DMS79 treated with DMSO at 0.1 percent for 48 hours (cell line): ENCODE results near the gene SPOUT1.
"Not testable (repeated sequence)": the region's sequence is repeated elsewhere in the genome, so short reads cannot be mapped to it uniquely, and the experiment has no call there.

Experiments used
- DNase-seq: peaks from one replicate; lab custom pipeline; 2025; lab: John Stamatoyannopoulos, UW

Gene SPOUT1

DNA sequence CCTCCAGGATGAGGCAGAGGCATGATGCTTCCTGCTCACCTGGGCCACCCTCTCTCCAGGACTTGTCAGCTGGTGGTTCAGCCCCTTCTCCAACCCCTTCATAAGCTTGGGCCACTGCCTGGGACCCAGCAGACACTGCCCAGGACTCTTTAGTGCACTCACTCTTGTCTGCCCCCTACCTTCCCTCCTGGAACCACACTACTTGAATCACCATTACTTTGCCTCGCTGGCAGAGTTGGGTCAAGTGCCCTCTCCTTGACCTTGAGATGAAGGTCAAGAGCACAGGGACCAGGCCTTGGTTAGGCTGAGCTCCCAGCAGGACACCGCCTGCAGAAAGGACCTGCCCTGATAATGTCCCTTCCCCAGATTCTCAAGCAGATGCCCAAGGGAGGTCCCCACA is 19.8 kb downstream of the SPOUT1 start:
- no peak for DNase-seq

DNA sequence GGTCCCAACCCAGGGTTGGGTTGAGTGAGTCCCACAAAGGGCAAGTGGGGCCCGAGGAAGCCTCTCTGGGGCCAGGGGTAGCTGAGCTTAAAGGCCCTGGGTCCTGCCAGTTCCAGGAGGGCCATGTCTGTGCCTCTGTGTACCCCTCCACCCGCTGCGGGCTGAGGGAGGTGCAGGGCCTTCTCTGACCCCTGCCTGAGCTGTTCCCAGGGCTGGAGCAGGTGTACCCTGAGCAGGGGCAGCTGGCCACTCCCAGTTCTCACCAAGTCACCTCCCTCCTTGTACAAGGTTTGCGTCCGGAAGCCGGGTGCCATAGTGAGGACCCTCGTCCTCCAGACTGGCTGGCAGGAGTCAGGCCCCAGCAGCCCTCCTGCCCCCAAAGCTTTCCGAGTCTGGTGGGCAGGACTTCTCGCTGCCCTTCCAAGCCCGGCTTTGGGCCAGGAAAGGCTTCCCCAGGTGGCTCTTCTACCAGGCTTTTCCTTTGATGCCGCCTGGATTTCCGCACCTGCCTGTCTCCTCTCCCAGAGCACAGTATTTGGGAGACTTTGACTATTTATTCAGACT is 20.5 kb downstream of the SPOUT1 start:
- no peak for DNase-seq

DNA sequence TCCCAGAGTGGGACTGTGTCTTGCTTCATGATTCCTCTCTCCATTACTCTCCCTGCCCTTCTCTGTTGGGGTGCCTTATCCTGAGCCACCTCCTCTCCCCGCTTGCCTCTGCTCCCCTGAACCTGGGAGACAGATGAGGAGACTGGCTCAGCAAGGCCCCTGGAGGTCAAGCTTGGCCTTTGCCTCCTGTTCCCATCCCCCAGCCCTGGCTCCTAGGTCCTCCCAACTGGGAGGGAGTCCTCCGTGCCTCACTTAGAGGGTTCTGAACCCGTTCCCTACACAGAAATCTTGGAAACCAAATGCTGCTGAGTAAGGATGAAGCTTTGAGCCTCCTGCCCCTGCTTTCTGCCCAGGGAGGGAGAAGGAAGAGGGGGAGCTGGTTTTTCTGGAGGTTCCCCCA is 21.1 kb downstream of the SPOUT1 start:
- no peak for DNase-seq

DNA sequence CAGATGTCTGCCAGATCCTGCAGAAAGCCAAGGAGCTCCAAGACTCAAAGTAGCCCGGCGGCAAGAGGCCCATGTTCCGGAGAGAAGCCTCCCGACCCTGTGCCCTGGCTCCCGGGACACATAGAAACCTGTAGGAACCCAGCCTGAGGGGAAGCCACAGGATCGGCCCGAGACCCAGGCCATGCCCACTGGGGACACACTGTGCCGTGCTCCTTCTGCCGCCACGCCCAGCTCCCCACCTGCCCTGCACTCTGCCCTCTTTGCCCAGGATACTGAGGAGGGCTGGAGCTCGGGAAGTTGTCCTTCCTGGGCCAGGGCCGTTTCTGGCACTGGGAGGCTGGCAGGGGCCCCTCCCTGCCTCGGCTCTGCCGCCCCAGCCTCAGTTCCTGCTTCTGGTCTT is 21.8 kb downstream of the SPOUT1 start:
- no peak for DNase-seq

DNA sequence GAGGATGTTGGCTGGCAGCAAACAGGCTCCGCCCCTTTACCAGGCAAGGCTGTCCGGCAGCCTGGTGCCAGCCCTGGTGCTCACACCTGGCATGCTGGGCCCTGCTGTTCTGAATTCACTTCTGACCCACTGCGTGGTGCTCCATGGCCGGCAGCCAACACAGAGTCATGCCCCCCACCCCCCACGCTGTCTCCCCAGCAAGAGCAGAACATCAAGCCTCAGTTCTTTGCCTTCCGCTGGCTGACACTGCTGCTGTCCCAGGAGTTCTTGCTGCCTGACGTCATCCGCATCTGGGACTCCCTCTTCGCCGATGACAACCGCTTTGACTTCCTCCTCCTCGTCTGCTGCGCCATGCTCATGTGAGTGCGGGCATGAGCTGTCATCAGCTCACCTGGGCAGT is 23.9 kb downstream of the SPOUT1 start:
- DNase-seq: no peak

DNA sequence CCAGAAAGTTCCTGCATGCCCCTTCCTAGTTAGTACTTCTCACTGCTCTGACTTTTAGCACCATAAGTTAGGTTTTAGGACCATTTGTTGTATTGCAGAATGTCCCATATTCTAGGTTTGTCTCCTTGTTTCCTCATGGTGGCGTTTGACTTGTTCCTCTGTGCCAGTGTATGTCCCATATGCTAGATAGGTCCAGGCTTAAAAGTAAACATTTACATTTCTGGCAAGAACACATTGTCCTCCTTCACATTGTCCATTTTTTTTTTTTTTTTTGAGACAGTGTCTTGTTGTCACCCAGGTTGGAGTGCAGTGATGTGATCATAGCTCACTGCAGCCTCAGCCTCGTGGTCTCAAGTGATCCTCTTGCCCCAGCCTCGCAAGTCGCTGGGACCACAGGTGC is 27.1 kb downstream of the SPOUT1 start:
- DNase-seq: no peak

DNA sequence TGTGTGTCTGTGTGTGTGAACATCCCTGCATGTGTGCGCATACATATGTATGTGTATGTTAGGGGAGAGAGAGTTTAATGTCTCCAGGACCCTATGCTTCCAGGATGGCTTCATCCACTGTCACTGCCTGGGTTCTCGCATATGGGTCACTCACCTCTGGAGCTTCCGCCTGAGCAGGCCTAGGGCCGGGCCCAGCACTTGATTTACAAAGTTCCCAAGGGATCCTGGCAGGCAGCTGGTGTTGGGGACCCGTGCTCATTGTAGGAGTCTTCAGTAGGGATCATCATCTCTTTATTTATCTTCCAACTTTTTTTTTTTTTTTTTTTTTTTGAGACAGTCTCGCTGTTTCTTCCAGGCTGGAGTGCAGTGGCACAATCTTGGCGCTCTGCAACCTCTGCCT is 29.5 kb downstream of the SPOUT1 start:
- no peak for DNase-seq

DNA sequence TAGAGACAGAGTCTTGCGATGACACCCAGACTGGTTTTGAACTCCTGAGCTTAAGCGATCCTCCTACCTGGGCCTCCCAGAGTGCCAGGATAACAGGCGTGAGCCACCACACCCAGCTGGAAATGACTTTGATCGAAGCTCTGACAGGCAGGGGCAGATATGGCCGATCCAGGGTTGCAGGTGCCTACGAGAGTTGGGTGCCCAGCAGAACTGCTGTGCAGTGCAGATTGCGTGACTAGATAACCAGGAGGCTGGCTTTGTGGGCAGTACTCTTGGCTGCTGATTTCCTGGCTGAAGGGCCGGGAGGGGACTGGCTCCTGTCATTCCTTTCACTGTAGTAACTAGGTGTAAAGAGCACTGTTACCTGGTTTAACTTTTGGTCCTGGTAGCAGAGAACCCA is 30.7 kb downstream of the SPOUT1 start:
- no peak for DNase-seq

DNA sequence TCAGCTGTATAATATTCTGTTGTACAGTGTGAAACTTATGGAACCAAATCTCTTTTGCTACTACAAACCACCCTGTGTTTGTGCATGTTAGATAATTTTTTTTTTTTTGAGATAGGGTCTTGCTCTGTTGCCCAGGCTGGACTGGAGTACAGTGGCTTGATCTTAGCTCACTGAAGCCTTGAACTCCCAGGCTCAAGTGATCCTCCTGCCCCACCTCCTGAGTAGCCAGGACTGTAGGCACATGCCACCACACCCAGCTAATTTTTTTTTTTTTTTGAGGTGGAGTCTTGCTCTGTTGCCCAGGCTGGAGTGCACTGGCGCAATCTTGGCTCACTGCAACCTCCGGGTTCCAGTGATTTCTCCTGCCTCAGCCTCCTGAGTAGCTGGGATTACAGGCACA is 34.6 kb downstream of the SPOUT1 start:
- DNase-seq: not testable (repeated sequence)

DNA sequence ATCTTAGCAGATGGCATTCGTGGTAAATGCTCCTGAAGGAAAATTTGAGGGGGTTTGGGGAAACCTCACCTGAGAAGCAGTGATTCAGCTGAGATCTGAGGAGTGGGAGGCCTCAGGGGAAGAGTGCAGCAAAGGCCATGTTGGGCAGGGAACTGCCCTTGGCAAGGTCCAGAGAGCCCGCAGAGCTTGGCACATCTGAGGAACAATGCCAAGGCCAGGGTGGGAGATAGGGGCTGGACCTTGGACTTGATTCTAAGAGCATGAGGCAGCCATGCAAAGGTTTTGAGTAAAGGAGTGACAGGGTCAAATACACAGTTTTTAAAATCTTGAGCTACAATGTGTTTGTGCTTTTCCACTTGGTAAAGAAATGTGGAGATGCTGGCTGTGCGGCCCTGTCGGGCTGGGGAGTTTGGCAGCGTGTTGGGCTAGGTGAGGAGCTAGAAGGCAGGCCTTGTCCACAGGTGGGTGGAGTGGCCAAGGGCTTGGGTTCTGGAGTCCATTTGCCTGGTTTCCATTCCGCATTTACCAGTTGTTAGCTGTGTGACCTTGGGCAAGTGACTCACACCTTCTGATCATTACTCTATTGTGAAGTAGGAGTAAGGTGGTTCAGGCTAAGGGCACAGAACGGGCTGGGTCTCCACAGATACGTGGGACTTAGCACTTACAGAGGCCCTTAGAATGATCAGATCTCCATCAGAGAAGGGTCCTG is 36.5 kb downstream of the SPOUT1 start:
- DNase-seq: no peak

DNA sequence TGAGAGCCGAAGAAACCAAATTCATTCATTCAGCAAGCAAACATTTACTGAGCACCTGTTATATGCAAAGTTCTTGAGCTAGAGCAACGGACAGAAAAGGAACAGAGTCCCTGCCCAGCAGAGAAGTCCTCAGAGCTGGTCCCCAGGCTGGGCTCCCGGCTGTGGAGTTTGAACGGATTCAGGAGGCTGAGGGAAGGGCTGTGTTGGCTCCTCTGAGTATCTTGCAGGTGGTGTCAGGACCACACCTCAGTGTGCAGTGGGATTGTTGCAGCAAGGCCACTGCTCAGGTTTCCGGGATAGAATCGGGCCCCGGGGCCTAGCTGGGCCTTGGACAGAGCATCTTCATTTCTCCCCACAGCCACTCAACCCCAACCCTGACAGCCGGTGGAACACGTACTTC is 37.5 kb downstream of the SPOUT1 start:
- no peak for DNase-seq

DNA sequence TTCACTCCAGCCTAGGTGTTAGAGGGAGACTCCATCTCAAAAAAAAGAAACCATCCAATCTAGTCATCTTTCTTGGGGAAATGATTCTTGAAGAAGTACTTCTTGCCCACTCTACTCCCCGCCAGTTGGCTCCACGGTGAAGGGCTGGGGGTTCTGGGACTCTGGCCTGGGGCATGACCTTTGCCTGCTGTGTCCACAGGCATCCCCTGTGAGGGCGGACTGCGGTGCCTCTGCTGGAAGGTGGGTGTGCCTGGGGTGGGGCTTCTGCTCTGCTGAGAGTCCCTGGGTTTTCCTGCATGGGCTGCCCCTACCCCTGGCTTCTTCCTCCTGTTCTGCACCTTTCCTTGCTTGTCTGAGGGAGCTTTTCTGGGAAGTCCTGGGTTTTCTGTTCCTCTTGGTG is 39.1 kb downstream of the SPOUT1 start:
- DNase-seq: no peak

DNA sequence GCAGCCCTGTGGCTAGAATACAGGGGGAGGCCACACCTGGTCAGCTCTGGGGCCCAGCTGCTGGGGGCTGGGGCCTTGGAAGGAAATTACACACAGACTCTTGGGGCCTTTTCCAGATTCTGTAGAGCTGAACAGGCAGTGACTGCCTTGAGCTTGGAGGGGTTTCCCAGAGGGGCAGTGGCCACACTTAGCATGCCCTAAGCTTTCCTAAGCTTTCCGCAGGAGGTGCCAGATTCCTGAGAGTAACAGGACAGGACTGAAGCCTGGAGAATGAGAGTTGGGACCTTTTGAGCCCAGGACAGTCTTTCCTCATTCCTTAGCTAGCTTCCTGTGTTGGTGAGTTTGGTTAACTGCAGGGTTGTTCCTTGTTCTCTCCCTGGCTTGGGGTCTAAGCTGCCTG is 41.1 kb downstream of the SPOUT1 start:
- no peak for DNase-seq

DNA sequence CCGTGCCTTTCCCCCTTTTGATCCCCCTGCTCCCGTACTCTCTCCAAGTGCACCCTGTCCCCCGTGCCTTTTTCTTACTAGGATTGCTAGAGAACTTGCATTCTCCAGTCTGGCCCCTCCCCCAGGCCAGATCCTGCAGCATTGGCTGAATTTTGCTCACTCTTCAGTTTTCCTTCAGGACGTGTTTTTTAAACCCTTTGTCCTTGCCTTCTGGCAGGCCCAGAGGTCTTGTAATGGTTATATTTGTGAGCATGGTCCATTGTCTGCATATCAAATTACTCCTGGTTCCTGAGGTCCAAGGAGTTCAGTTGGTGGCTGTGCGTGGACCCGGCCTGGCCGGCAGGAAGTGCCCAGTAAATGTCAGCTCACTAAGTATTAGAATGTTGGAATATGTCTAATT is 41.9 kb downstream of the SPOUT1 start:
- no peak for DNase-seq

DNA sequence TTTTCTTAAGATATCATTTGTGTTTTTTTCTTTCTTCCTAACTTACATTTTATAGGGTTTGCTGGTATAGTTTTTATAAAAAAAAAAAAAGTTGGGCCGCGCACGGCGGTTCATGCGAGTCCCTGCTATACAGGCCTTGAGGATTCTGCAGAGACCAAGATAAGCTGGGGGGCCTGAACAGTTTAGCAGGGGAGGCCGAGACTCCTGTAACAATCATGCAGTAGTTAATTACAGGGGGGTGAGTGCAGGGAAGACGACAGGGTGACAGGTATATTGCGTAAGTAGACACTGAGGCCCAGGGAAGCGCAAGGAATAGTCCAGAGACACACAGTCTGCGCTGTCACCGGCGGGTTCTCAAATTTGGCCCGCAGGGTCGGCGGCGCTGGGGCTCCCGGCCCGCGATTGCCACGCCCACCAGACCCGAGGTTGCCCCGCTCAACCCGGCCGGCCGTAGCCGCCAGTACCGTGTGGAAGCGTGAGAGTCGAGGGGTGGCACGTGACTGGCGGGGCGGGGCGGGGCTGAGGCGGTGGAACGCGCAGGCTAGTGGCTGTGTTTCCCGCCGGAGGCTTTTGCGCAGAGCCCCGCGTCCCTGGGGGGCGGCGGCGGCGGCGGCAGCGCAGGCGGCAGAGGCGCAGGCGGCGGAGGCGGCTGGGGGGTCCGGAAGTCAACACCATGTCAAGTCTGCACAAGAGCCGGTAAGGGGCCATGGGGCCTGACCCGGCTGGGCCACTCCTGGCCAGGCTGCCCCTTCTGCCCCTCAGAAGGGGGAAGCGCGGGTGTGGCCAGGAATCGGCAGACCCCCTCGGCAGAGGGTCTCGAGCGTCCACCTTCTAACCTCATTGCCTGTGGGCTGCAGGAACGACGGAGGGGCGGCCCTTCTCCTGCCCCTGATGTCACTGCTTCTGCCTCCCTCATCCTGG is 42.7 kb downstream of the SPOUT1 start, which contains the start of gene TBC1D13:
Gene TBC1D13, plus strand, starts transcription at position 573 of the 921 bp plus-strand sequence. Its CDS starts 101 bp downstream, at position 674.
- DNase-seq: peak; percentile 84

DNA sequence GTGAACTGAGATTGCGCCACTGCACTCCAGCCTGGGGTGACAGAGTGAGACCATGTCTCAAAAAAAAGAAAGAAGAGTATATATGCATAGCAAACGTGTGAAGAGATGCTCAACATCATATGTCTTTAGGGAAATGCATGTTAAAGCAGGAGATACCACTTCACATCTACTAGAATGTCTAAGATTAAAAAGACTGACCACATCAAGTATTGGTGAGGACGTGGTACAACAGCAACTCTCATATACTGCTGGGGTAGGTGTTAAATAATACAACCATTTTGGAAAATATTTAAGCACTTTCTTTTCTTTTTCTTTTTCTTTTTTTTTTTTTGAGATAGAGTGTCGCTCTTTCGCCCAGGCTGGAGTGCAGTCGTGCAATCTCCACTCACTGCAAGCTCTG is 44.2 kb downstream of the SPOUT1 start:
- DNase-seq: no peak

DNA sequence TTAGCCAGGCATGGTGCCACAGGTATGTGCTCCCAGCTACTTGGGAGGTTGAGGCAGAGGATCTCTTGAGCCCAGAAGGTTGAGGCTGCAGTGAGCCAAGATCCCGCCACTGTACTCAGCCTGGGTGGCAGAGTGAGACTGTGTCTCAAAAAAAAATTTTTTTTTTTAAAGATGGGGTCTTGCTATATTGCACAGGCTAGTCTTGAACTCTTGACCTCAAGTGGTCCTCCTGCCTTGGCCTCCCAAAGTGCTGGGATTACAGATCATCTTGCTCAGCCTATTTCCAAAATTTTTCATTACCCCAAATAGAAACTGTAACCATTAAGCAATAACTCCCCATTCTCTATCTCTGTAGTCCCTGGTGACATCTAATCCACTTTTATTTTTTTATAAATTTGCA is 46.9 kb downstream of the SPOUT1 start:
- no peak for DNase-seq

DNA sequence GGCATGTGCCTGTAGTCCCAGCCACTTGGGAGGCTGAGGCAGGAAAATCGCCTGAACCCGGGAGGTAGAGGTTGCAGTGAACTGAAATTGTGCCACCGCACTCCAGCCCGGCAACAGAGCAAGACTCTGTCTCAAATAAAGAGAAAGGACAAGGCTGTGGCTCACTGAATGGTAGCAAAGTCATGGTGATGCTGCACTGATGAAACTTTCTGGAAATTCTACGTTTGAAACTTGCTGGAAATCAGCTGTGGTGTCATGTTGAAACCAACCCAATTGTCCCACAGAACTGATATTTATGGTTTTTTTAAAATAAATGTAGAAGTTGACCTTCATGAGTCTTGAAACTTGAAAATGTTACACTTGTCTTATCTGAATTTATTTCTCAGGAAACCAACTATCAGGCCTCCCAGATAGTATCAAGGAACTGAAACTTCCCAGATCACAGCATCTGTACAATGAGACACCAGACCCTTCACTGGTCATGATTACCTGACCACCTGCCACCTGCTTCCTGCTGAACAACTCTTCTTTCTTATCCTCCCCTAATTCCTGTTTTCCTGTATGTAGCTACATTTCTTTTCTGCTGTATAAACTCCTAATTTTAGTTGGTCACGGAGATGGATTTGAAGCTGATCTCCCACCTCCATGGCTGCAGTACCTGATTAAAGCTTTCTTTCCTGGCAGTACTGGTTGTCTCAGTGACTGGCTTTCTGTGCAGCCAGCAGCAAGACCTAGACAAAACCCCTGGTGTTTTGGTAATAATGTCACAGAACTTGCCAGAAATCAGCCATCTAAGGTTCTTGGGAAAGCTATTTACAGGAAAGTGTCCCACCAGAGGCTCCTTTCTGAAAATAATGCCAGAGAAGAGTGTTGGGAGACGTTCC is 48.2 kb downstream of the SPOUT1 start:
- no peak for DNase-seq

DNA sequence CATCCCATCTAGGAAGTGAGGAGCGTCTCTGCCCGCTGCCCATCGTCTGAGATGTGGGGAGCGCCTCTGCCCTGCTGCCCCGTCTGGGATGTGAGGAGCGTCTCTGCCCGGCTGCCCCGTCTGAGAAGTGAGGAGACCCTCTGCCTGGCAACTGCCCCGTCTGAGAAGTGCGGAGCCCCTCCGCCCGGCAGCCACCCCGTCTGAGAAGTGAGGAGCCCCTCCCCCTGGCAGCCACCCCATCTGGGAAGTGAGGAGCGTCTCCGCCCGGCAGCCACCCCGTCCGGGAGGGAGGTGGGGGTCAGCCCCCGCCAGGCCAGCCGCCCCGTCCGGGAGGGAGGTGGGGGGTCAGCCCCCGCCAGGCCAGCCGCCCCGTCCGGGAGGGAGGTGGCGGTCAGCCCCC is 49.5 kb downstream of the SPOUT1 start:
- not testable (repeated sequence) for DNase-seq

DNA sequence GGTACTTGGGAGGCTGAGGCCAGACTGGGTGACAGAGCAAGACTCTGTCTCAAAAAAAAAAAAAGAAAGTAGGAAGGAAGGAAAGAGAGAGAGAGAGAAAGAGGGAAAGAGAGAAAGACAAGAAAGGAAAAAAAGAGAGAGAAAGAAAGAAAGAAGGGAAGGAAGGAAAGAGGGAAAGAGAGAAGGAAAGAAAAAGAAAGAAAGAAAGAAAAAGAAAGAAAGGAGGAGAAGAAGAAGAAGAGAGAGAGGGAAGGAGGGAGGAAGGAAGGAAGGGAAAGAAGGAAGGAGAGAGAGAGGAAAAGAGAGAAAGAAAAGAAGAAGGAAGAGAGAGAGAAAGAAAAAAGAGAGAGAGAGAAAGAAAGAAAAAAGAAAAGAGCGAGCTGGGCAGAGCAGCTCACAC is 54.8 kb downstream of the SPOUT1 start:
- no peak for DNase-seq

DNA sequence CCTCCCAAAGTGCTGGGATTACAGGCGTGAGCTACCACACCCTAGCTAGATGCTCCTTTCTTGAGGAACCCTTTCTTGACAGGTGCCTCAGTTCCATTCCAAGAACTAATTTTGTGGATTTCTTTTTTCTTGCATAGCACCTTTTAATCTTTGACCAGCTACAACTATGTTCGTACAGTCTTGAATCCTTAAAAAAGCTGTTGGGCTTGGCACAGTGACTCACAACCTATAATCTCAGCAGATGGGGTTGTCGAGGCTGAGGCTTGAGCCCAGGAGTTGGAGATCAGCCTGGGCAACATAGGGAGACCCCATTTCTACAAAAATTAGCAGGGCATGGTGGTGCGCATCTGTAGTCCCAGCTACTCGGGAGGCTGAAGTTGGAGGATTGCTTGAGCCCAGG is 56.5 kb downstream of the SPOUT1 start:
- DNase-seq: no peak
